NCI-H187 (cell line): ENCODE data around the gene VANGL1.

ENCODE experiments used
- DNase-seq, 2 experiments: peaks; one replicate each; lab custom pipeline; 2025; lab: John Stamatoyannopoulos, UW

Gene VANGL1

DNA sequence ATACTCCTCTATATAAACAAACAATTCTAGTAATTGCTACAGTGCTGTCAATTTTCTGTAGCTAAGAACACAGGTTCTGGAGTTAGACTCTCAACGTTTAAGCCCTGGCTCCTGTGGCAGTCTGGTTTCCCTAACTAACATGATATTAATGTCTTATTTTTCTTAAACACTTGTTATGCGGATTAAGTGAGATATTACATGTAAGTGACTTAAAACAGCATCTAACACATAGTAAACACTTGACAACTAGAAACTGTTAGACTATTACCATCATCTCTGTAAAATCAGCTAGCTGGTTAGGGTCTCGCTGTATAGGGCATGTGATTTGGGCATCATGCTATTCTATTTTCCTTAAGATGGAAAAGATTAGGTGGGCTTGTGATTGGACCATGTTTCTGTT lies 2.3 kb downstream of the VANGL1 start:
- no peak for DNase-seq

- DNase-seq, result no peak
Measured at GRCh38 chr1:115647047-115647446, 5.3 kb downstream of the VANGL1 start.

DNA sequence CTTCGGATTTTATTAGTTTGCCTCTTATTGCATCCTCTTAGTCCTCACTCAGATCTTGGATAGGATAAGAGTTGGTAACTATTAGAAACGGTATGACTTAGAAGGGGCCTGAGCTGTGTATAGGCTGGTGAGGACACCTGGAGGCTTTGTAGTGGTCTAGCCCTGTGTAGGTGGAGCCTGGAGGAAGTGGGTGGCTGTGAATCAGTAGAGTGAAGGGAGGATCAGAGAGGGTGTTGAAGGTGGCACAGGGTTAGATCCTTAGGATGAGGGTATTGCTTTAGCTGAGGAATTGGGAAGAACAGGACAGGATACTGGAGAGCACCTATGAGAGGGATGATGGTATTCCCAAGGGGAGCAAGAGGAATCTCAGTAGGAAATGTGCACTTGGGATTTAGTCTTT lies 5.7 kb downstream of the VANGL1 start:
- no peak for DNase-seq

GRCh38 chr1:115647919-115648650 lies 6.3 kb downstream of the VANGL1 start:
- no peak for DNase-seq

DNA sequence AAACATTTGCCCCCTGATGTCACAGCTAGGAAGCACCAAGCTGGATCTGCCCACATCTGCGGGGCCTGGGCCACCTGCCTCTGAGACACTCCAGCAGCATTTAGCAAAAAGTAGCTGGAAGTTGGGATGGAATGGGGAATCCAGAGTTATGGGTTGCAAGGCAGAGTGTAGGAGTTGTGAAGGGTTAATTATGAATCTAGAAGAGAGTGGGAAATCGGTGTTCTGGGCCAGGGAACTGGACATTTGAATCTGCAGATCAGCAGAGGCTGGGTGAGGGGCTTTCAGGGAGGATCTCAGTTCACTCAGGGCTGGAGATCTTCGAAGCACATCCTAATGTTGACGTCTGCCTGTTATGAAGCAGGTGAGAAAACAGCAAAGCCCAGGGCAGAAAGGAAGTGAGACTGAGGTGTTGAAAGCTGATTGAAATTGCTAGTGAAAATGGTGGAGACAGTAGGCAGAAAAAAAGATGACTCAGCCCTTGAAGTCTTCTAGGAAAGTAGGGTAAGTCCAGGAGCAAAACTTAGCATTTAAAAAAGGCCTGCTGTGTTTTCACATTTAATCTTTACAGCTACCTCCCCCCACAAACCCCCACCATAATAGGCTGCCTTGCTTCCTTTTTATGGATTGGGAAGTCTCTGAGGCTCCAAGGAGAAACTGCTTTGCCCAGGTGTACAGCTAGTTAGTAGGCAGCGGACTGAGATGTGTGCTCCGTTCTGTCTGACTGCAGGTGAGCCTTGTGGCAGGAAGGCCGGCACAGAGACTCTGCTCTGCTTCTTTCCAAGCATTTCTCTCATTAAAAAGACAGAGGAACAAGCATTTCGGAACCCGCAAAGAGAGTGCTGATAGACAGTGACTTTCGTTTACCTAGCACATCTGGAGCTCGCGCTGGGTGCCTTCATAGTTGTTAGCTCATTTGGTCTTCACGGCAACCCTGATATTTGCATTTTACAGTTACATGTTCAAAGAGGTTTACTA lies 7.2 kb downstream of the VANGL1 start:
- DNase-seq, result no peak

DNA sequence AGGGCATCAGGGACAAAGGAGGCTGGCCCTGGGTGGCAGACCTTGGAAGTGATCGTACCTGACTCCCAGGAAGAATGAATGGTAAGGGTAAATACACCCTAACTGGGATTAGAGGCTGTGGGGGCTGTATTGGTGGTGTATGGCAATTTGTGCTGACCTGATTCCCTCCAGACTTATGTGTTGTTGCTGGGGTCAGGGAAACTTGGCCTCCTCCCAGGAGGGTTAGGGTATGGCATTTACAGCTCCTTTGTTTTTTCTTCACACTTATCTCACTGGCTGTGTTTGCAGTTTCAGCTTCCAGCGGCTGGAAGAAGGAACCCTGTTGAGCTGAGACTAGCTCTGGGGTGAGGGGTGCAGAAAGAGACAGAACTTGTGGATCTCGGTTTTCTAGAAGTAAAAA lies 8.2 kb downstream of the VANGL1 start:
- no peak for DNase-seq

- no peak for DNase-seq
Measured at GRCh38 chr1:115650961-115651360, 9.2 kb downstream of the VANGL1 start.

DNA sequence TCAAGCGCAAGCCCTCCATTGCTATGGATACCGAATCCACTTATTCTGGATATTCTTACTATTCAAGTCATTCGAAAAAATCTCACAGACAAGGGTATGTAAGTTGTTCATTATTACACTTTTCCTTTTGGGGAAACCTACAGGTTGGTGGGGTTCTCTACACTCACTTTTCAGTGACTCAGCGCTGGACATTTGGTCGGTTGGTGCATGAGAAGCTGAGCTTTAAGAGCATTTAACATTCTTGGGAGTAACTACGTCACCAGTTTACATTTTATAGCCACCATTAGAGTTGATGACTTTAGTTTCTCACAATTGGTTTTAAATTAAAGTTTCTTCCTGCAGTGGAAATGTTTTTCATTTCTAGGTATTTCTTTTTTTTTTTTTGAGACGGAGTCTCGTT lies 9.6 kb downstream of the VANGL1 start:
- no peak for DNase-seq

DNA sequence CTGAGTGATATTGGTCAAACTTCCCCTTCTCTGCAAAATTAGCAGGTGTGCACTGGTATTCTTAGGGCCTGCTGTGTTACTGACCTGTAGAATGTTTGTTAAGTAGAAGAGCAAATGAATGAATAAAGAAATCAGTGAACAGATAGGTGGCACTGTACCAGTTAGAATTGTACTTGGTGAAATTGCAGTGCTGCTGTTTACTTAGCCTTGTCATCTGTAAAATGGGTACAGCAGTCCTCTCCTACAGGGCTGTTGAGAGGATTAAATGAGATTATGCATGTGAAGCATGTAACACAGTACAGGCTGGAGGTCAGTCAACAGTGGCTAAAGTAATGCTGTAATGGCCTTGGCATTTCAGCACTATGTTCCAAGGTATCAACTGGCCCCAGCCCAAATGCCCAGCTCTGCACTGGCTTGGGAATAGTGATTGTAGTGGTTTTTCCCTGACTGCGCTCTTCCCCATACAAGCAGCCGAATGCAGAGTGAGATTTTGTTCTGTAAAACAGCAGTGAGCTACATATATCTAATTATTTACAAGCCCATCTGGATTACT lies 10.5 kb downstream of the VANGL1 start:
- DNase-seq, result no peak

DNA sequence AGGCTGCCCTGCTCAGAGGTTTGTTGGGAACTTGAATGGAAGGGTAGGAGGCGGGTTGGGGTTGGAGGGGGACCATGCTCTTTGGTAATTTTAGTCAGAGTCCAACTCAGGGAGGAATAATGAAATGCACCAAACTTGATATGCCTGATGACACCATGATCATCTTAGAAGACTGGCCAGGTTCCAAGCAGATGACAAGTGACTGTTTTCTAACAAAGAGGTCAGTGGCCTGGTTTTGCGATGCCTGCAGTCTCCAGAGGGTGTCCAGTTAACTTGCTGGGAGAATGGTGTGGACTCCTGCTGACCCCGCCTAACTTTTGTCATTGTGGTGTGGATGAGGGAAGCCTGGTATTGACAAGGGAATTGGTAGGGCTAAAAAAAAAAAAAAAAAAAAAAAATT lies 12.4 kb downstream of the VANGL1 start:
- DNase-seq, result no peak

DNA sequence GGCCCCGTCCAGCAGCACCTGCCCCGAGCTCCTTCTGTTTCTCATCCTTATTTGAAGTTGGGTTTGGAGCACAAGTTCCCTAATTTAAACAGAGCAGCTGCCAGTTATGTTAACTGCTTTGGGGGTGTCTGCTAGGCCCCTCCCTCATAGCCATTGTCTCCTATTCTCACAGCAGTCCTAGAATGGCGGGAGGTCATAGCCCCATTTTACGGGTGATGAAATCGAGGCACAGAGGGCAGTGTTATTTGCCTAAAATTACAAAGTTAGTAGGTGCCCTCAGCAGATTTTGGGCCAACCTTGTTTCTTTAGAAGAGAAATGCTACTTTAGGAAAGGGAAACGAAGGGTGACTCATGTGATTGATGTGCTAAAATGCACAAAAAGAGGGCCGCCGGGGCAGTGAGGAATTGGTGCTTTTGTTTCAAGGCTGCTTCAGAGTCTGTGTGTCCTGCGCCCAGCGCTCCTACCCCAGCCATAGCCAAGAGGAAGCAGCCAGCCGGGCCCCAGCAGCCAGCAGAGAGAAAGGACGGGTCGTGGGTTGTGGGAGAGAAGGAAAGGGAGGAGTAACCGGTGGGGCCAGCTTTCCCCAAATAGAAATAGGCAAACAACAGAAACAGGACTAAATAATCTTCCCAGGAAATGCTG lies 13.0 kb downstream of the VANGL1 start:
- DNase-seq, result no peak

- DNase-seq, result no peak
Measured at GRCh38 chr1:115655306-115655663, 13.5 kb downstream of the VANGL1 start.

- no peak for DNase-seq
Measured at GRCh38 chr1:115655916-115656315, 14.1 kb downstream of the VANGL1 start.

GRCh38 chr1:115656461-115657077 lies 14.8 kb downstream of the VANGL1 start:
- no peak for DNase-seq

GRCh38 chr1:115658646-115659045 lies 16.9 kb downstream of the VANGL1 start:
- no peak for DNase-seq

GRCh38 chr1:115660151-115660550 lies 18.4 kb downstream of the VANGL1 start:
- no peak for DNase-seq

DNA sequence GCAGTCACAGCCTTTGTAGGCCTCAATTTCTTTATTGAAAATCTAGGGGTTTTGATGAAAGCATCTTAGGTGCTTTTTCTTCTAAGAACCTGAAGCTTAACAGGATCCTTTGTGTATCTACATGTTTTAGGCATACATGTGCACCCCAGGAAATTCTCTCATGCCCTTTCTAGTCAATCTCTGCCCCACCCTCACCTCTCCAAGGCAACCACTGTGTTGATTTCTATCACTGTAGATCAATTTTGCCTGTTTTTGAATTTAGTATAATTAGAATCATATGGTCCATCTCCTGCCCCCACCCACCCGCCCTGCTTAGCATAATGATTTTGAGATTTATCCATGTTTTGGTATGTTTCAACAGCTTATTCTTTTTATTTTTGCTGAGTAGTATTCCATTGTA lies 19.4 kb downstream of the VANGL1 start:
- DNase-seq, result no peak

- DNase-seq, result no peak
Measured at GRCh38 chr1:115665319-115666096, 23.7 kb downstream of the VANGL1 start.

GRCh38 chr1:115666206-115666605 lies 24.4 kb downstream of the VANGL1 start:
- DNase-seq, result no peak

DNA sequence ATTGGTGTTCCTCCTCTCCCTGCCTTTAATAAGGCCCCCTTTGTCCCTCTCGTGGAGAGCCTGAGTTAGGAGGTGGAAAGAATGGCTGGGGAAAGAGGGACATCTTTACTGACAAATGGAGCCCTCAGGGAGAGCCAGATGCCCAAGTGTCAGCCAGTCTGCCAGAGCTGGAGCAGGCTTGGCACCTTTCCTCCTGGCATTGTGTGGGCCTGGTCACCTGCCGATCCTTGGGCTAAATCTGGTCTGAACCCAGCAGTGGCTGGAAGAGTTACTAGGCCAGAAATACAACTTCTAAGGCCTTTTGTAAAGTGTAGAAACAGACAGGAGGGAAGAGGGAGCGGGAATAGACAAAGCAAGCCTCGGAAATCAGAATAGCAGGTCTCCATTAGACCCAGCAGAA lies 24.9 kb downstream of the VANGL1 start:
- no peak for DNase-seq

DNA sequence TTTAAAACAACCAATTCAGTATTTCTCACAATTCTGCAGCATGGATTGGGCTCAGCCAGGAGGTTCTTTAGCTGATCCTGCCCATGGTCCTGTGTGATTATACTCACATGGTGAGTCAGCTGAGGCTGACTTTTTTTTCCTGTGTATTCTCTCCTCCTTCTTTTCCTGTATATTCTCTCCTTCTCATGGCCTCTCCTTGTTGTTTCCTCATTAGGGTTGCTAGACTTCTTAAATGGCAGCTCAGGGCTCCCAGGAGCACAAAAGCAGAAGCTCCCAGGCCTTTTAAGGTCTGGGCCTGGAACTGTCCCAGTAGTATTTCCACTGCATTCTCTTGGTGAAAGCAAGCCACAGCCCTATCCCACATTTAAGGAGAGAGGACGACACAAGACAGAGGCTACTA lies 26.8 kb downstream of the VANGL1 start:
- DNase-seq, result no peak
